ENCODE measurements around the gene GPR137B. TPM values are rescaled to one million over a fixed set of nuclear protein-coding genes. Genes with fewer than 3 reads are reported as not detected.

Gene GPR137B
- total and polyA plus RNA-seq, 2 of the 8 experiments (the other 6 are each of a cell fraction or from before 2014, with no cell fraction given), result 6.9 to 7.7 TPM

DNA sequence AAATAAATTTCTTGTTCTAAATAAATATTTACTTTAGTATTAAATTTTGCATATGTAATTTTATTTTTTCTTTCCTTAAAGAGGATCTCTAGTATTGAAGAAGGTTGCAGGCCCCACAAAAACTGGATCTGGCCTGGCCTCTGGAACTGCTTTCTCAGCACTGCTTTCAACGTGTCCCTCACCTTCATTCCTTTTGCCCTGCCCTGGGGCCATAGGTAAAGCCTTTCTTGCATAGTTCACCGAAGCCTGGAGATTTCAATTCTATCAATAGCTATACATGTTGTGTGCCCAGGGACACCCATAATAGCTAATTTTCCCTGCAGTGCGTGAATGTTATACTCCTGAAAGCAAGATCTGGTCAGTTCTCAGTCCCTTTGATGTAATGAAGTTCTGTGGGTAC lies 12.0 kb upstream of the GPR137B start:
- Histone ChIP-seq H4K8ac (ENCODE audit: extremely low read depth, insufficient read depth, low read length) (no peak overlapping the region), H2BK5ac (ENCODE audit: low read depth, low read length) (no peak overlapping the region), H3K56ac (replicated peaks; ENCODE audit: insufficient read length, low read depth, low read length) (no peak overlapping the region), H3K4ac (replicated peaks; ENCODE audit: insufficient read length, low read depth, low read length) (no peak overlapping the region), H2AK5ac (ENCODE audit: low read depth, low read length) (no peak overlapping the region), H3K9me3 (ENCODE audit: insufficient read depth in 2 of 2, low read depth in 1 of 2, low read length in 1 of 2) (no peaks in the 10 kb centered on the region), H3K27ac (ENCODE audit: low read depth, low read length) (no peak overlapping the region), H4K20me1 (replicated peaks in 1 of 2; ENCODE audit: control insufficient read depth in 1 of 2, insufficient read depth in 2 of 2, low read length in 2 of 2) (no peaks in the 10 kb centered on the region), H3K14ac (ENCODE audit: insufficient read length) (no peak overlapping the region), H3K4me1 (replicated peaks in 1 of 4; ENCODE audit: control insufficient read depth in 3 of 4, insufficient read depth in 4 of 4, low read length in 3 of 4) (peaks cover 0 to 10% (median 6%) of the 10 kb centered on the region in 4 experiments; a peak in 5 of 7 replicates), H3K23ac (ENCODE audit: insufficient read length) (no peak overlapping the region), H3K23me2 (ENCODE audit: low read depth, low read length) (no peaks in the 10 kb centered on the region; the same call in 1 of the 2 replicates), H3K79me2 (ENCODE audit: control insufficient read depth in 1 of 2, insufficient read depth in 2 of 2, low read length in 2 of 2) (no peaks in the 10 kb centered on the region), H3K9ac (replicated peaks in 1 of 4; ENCODE audit: extremely low read depth in 1 of 4, low read depth in 3 of 4, low read length in 3 of 4) (no peak overlapping the region), H2BK20ac (ENCODE audit: low read length) (no peak overlapping the region), H3K18ac (ENCODE audit: extremely low read depth, low read length) (no peak overlapping the region), H2BK12ac (ENCODE audit: low read depth, low read length) (no peak overlapping the region), H3K27me3 (replicated peaks in 1 of 4; ENCODE audit: control insufficient read depth in 3 of 4, extremely low read depth in 1 of 4, insufficient read depth in 3 of 4, low read length in 3 of 4) (no peaks in the 10 kb centered on the region), H2BK15ac (ENCODE audit: low read length) (no peak overlapping the region), H3K4me2 (ENCODE audit: insufficient read depth in 1 of 2, low read depth in 2 of 2, low read length in 2 of 2) (no peak overlapping the region), H3K79me1 (ENCODE audit: low read depth, low read length) (no peaks in the 10 kb centered on the region), H4K91ac (replicated peaks; ENCODE audit: insufficient read length, low read length) (no peak overlapping the region), H2AFZ (ENCODE audit: low read length) (no peak overlapping the region), H2BK120ac (replicated peaks; ENCODE audit: low read depth, low read length) (no peak overlapping the region), H3K4me3 (ENCODE audit: extremely low read depth in 1 of 4, insufficient read depth in 2 of 4, low read depth in 3 of 4, low read length in 4 of 4) (no peak overlapping the region), H4K5ac (ENCODE audit: insufficient read length, low read depth, low read length) (no peak overlapping the region), H3K36me3 (ENCODE audit: control insufficient read depth in 2 of 4, insufficient read depth in 4 of 4, low read length in 3 of 4) (no peaks in the 10 kb centered on the region)
- 86% methylated on average over 3 of the region's 3 CpGs; no CpG with 5 or more reads in 1 of the 2 experiments for WGBS, 2 experiments (ENCODE audit: extremely low coverage in 1 of 2, insufficient coverage in 1 of 2, insufficient read length in 1 of 2, insufficient replicate concordance in 2 of 2, low coverage in 1 of 2, low lambda C conversion rate in 2 of 2, missing lambda C conversion rate in 1 of 2)
- DNase-seq (ENCODE audit: low read depth in 1 of 2, low spot score in 2 of 2) (no peak), FAIRE-seq (no peak)
- ChIA-PET POLR2A (ENCODE audit: partially characterized antibody) (no interaction called here), CTCF (ENCODE audit: partially characterized antibody) (interaction anchor here (8.5 kb wide), 1 partner anchor 19 kb away, joined by 61 read pairs; no protein-coding TSS in a partner anchor)
- TF ChIP-seq, protein P1, sequence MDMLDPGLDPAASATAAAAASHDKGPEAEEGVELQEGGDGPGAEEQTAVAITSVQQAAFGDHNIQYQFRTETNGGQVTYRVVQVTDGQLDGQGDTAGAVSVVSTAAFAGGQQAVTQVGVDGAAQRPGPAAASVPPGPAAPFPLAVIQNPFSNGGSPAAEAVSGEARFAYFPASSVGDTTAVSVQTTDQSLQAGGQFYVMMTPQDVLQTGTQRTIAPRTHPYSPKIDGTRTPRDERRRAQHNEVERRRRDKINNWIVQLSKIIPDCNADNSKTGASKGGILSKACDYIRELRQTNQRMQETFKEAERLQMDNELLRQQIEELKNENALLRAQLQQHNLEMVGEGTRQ (IDR thresholded peaks at IDR 0.05; ENCODE audit: low read length), result no peak
- no peak for TF ChIP-seq RAD21 (IDR thresholded peaks at IDR 0.05 in 1 of 2, conservative IDR thresholded peaks at IDR 0.05 in 1 of 2; ENCODE audit: low read depth in 2 of 2, low read length in 2 of 2)
- no peak for TF ChIP-seq NRF1 (IDR thresholded peaks at IDR 0.05; ENCODE audit: low read depth, low read length)
- no peak for TF ChIP-seq TAF7 (optimal IDR thresholded peaks at IDR 0.05; ENCODE audit: borderline replicate concordance, low read depth, low read length)
- TF ChIP-seq POLR2A (IDR thresholded peaks at IDR 0.05; ENCODE audit: control extremely low read depth in 1 of 2, low read depth in 2 of 2, low read length in 2 of 2), result no peak
- TF ChIP-seq CBX8 (IDR thresholded peaks at IDR 0.05; ENCODE audit: borderline replicate concordance, low read depth, low read length), result no peak
